ENCODE data around the gene RPS6KB2. TPM values are rescaled to one million over a fixed set of nuclear protein-coding genes. Genes with fewer than 3 reads are reported as not detected.
A peak's percentile ranks its signal among the peaks of the same experiment; 100 is the strongest.
"Not testable (repeated sequence)": the region's sequence is repeated elsewhere in the genome, so short reads cannot be mapped to it uniquely, and the experiment has no call there.

Gene RPS6KB2
- total RNA-seq, 1 experiment from 2014 or later = 58.8 TPM

DNA sequence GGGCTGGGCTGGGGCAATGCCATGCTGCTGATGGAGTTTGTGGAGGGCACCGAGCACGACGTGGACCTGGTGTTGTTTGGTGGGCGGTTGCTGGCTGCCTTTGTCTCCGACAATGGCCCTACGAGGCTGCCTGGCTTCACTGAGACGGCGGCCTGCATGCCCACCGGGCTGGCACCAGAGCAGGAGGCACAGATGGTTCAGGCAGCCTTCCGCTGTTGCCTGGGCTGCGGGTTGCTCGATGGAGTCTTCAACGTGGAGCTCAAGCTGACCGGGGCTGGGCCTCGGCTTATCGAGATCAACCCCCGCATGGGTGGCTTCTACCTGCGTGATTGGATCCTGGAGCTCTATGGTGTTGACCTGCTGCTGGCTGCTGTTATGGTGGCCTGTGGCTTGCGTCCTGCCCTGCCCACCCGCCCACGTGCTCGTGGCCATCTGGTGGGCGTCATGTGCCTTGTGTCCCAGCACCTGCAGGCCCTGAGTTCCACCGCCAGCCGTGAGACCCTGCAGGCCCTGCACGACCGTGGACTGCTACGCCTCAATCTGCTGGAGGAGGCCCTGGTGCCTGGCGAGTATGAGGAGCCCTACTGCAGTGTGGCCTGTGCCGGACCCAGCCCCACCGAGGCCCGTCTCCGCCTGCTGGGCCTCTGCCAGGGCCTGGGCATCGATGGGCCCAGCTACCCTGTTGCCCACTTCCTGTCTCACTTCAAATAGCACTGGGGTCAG lies 4.2 kb upstream of the RPS6KB2 start:
- no peak overlapping the region for H3K4me3 ChIP-seq (ENCODE audit: low read depth, low read length, poor library complexity, severe bottlenecking)
- H3K36me3 ChIP-seq (ENCODE audit: insufficient read depth, low read length, poor library complexity, severe bottlenecking) = no peaks in the 10 kb centered on the region
- TF ChIP-seq, protein P1, sequence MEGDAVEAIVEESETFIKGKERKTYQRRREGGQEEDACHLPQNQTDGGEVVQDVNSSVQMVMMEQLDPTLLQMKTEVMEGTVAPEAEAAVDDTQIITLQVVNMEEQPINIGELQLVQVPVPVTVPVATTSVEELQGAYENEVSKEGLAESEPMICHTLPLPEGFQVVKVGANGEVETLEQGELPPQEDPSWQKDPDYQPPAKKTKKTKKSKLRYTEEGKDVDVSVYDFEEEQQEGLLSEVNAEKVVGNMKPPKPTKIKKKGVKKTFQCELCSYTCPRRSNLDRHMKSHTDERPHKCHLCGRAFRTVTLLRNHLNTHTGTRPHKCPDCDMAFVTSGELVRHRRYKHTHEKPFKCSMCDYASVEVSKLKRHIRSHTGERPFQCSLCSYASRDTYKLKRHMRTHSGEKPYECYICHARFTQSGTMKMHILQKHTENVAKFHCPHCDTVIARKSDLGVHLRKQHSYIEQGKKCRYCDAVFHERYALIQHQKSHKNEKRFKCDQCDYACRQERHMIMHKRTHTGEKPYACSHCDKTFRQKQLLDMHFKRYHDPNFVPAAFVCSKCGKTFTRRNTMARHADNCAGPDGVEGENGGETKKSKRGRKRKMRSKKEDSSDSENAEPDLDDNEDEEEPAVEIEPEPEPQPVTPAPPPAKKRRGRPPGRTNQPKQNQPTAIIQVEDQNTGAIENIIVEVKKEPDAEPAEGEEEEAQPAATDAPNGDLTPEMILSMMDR (conservative IDR thresholded peaks at IDR 0.05; ENCODE audit: low read depth, low read length) = no peak
- TF ChIP-seq EZH2 (IDR thresholded peaks at IDR 0.05; ENCODE audit: borderline replicate concordance, low read depth, low read length, poor library complexity, severe bottlenecking) = no peak
- no peak overlapping the region for H3K27ac ChIP-seq (ENCODE audit: low read depth, low read length, poor library complexity, severe bottlenecking)
- no peaks in the 10 kb centered on the region for H3K9me3 ChIP-seq (ENCODE audit: low read depth, low read length, poor library complexity, severe bottlenecking)
- BruUV-seq (replicated peaks) = no TSS peak
- DNase-seq (ENCODE audit: low spot score) = no peak
- ChIA-PET CTCF (no interaction called here), POLR2A (ENCODE audit: low non-redundant PET) (no interaction called here)
- intact Hi-C loops (cut with micrococcal nuclease; ENCODE audit: unreplicated experiment) = no loop called here
- H3K4me1 ChIP-seq (ENCODE audit: insufficient read depth, low read length, poor library complexity, severe bottlenecking) = peaks cover 12% of the 10 kb centered on the region
- no peaks in the 10 kb centered on the region for H3K27me3 ChIP-seq (replicated peaks; ENCODE audit: insufficient read depth, low read depth, low read length, poor library complexity)

DNA sequence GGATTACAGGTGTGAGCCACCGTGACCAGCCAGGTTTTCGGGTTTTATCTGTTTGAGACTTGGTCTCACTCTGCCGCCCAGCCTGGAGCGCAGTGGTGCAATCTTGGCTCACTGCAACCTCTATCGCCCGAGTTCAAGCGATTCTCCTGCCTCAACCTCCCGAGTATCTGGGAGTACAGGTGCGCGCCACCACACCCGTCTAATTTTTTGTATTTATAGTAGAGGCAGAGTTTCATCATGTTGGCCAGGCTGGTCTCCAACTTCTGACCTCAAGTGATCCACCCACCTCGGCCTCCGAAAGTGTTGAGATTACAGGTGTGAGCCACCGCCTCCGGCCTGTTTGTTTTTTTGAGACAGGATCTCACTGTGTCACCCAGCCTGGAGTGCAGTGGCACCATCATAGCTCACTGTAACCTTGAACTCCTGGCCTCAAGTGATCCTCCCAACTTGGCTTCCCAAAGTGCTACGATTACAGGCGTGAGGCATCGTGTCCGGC lies 882 bp upstream of the RPS6KB2 start:
- POLR2A ChIA-PET (ENCODE audit: low non-redundant PET); H3K36me3 ChIP-seq (ENCODE audit: insufficient read depth, low read length, poor library complexity, severe bottlenecking); H3K9me3 ChIP-seq (ENCODE audit: low read depth, low read length, poor library complexity, severe bottlenecking); DNase-seq (ENCODE audit: low spot score); BruUV-seq (replicated peaks); intact Hi-C loops (cut with micrococcal nuclease; ENCODE audit: unreplicated experiment); H3K27me3 ChIP-seq (replicated peaks; ENCODE audit: insufficient read depth, low read depth, low read length, poor library complexity); CTCF ChIA-PET: not testable (repeated sequence)
- Histone ChIP-seq H3K4me1 (ENCODE audit: insufficient read depth, low read length, poor library complexity, severe bottlenecking) (peaks cover 11% of the 10 kb centered on the region), H3K4me3 (ENCODE audit: low read depth, low read length, poor library complexity, severe bottlenecking) (peak overlapping the region; percentile 74), H3K27ac (ENCODE audit: low read depth, low read length, poor library complexity, severe bottlenecking) (peak overlapping the region; percentile 78)

DNA sequence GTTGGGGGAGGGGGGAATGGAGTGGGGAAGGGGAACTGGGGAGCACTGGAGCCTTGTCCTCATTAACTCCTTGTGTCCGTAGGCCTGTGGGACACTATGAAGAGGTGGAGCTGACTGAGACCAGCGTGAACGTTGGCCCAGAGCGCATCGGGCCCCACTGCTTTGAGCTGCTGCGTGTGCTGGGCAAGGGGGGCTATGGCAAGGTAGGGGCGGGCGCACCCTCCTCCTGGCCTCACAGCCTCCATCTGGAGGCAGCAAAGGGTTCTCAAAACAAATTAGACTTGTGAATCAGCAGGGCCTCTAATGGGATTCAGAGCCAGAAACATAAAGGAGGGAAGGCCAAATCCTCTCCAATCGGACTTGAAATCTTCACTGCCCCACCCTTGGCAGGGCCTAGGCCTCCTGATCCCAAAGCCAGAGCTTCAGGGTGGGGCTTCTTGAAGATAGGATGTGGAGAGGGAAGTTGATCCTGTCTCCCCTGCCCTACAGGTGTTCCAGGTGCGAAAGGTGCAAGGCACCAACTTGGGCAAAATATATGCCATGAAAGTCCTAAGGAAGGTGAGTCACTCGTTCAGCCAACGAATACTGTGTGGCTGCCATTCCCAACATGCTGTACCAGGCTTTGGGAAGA lies 859 bp downstream of the RPS6KB2 start:
- Histone ChIP-seq H3K27ac (ENCODE audit: low read depth, low read length, poor library complexity, severe bottlenecking) (peak overlapping the region; percentile 78), H3K27me3 (replicated peaks; ENCODE audit: insufficient read depth, low read depth, low read length, poor library complexity) (no peaks in the 10 kb centered on the region), H3K9me3 (ENCODE audit: low read depth, low read length, poor library complexity, severe bottlenecking) (no peaks in the 10 kb centered on the region), H3K4me3 (ENCODE audit: low read depth, low read length, poor library complexity, severe bottlenecking) (peak overlapping the region; percentile 74), H3K36me3 (ENCODE audit: insufficient read depth, low read length, poor library complexity, severe bottlenecking) (peaks cover 15% of the 10 kb centered on the region), H3K4me1 (ENCODE audit: insufficient read depth, low read length, poor library complexity, severe bottlenecking) (peaks cover 11% of the 10 kb centered on the region)
- DNase-seq (ENCODE audit: low spot score) = no peak
- BruUV-seq (replicated peaks) = TSS peak; percentile 46
- ChIA-PET CTCF (no interaction called here), POLR2A (ENCODE audit: low non-redundant PET) (interaction anchor here (0.6 kb wide), 1 partner anchor 54 kb away, joined by 7 read pairs; the partner anchor contains the start of gene AIP)
- TF ChIP-seq, protein P1 (conservative IDR thresholded peaks at IDR 0.05; ENCODE audit: low read depth, low read length) = no peak
- no peak for TF ChIP-seq EZH2 (IDR thresholded peaks at IDR 0.05; ENCODE audit: borderline replicate concordance, low read depth, low read length, poor library complexity, severe bottlenecking)
- intact Hi-C loops (cut with micrococcal nuclease; ENCODE audit: unreplicated experiment) = no loop called here
